SK-N-SH (cell line): ENCODE data around the gene MTPN. TPM values are rescaled to one million over a fixed set of nuclear protein-coding genes. Genes with fewer than 3 reads are reported as not detected.
A peak's percentile ranks its signal among the peaks of the same experiment; 100 is the strongest.

Experiments
- CTCF ChIA-PET: fragments of 300-600, 350-600 bp; formaldehyde crosslinking; extraction: SDS; loops from one replicate; lab custom pipeline; 2021; lab: Yijun Ruan, JAX
- POLR2A ChIA-PET: fragments of 350-600 bp; sonication (Branson Sonifier 250); formaldehyde crosslinking; extraction: SDS; loops from one replicate; lab custom pipeline; 2020; ENCODE audit warnings: antibody characterized with exemption, inconsistent platforms; lab: Yijun Ruan, JAX
- DNase-seq: peaks from one replicate; pipeline ENCODE4 v3.0.0; 2012
- H2AFZ ChIP-seq: fragments of 200-600 bp; sonication (generic); 2 replicates; pipeline ENCODE4 v1.8.1; 2016; ENCODE audit warnings: antibody characterized with exemption, mild to moderate bottlenecking, low read depth
- H3F3A ChIP-seq: fragments of 200-600 bp; sonication (generic); replicated peaks from 2 replicates; pipeline ENCODE3; 2016; ENCODE audit warnings: antibody characterized with exemption, mild to moderate bottlenecking; ENCODE audit not compliant: insufficient read depth
- H3K27ac ChIP-seq, 2 experiments: fragments of 200-500 bp in 1 of 2; fragments of 200-600 bp in 1 of 2; sonication (Bioruptor generic) in 1 of 2; sonication (generic), shearing (Covaris generic) in 1 of 2; 2 replicates each; pipeline versions ENCODE4 v1.5.1 to v1.6.1; 2014 to 2016; ENCODE audit warnings: low read depth in 2 of 2, inconsistent platforms in 1 of 2, low read length in 1 of 2, mild to moderate bottlenecking in 1 of 2, mixed read lengths in 1 of 2
- H3K27me3 ChIP-seq: fragments of 200-600 bp; sonication (generic), shearing (Covaris generic); 2 replicates; pipeline ENCODE4 v1.6.1; 2016; ENCODE audit warnings: mixed run types; ENCODE audit not compliant: insufficient read depth
- H3K36me3 ChIP-seq, 2 experiments: fragments of 200-500 bp in 1 of 2; fragments of 200-600 bp in 1 of 2; sonication (Bioruptor generic) in 1 of 2; sonication (generic) in 1 of 2; replicated peaks in 1 of 2; 2 replicates each; pipeline versions ENCODE3 to v1.5.1; 2014 to 2016; ENCODE audit warnings: low read length in 1 of 2, mild to moderate bottlenecking in 1 of 2; ENCODE audit not compliant: insufficient read depth in 2 of 2, control insufficient read depth in 1 of 2
- H3K4me1 ChIP-seq, 2 experiments: fragments of 200-500 bp in 1 of 2; fragments of 200-600 bp in 1 of 2; sonication (Bioruptor generic) in 1 of 2; sonication (generic), shearing (Covaris generic) in 1 of 2; 2 replicates each; pipeline versions ENCODE4 v1.5.1 to v1.6.1; 2014 to 2016; ENCODE audit warnings: low read depth in 1 of 2, low read length in 1 of 2, mixed run types in 1 of 2; ENCODE audit not compliant: insufficient read depth in 2 of 2, control insufficient read depth in 1 of 2
- H3K4me2 ChIP-seq: fragments of 200-600 bp; sonication (generic), shearing (Covaris generic); 2 replicates; pipeline ENCODE4 v1.6.1; 2017; ENCODE audit warnings: mixed run types
- H3K4me3 ChIP-seq, 2 experiments: fragments of 200-500 bp in 1 of 2; fragments of 200-600 bp in 1 of 2; sonication (Bioruptor generic) in 1 of 2; sonication (generic), shearing (Covaris generic) in 1 of 2; 2 replicates each; pipeline versions ENCODE4 v1.5.1 to v1.8.1; 2014 to 2016; ENCODE audit warnings: low read depth in 2 of 2, inconsistent platforms in 1 of 2, low read length in 1 of 2, mild to moderate bottlenecking in 1 of 2, mixed read lengths in 1 of 2, moderate library complexity in 1 of 2
- H3K79me2 ChIP-seq: fragments of 200-600 bp; sonication (generic); 2 replicates; pipeline ENCODE4 v1.8.1; 2017; ENCODE audit warnings: mild to moderate bottlenecking; ENCODE audit not compliant: insufficient read depth
- H3K9ac ChIP-seq: fragments of 200-600 bp; sonication (generic); 2 replicates; pipeline ENCODE4 v1.6.1; 2017; ENCODE audit warnings: mixed run types
- H3K9me2 ChIP-seq: fragments of 200-600 bp; sonication (generic); 2 replicates; pipeline ENCODE4 v1.6.1; 2017; ENCODE audit warnings: mixed run types
- H3K9me3 ChIP-seq: fragments of 200-600 bp; sonication (generic); 2 replicates; pipeline ENCODE4 v1.6.1; 2017; ENCODE audit warnings: mixed run types, mild to moderate bottlenecking, moderate library complexity
- H4K20me1 ChIP-seq: fragments of 200-600 bp; sonication (generic); 2 replicates; pipeline ENCODE4 v1.6.1; 2017; ENCODE audit warnings: mild to moderate bottlenecking, mixed run types; ENCODE audit not compliant: insufficient read depth
- FOSL2 ChIP-seq: IDR thresholded peaks from 2 replicates; pipeline ENCODE4 v1.4.0; 2012; ENCODE audit warnings: low read depth, mild to moderate bottlenecking, moderate library complexity, borderline replicate concordance
- FOXJ3 ChIP-seq: sonication (generic); formaldehyde crosslinking; IDR thresholded peaks from 2 replicates; pipeline ENCODE4 v1.5.1; 2020; ENCODE audit warnings: mild to moderate bottlenecking, missing genetic modification reagents
- GABPA ChIP-seq: IDR thresholded peaks from 2 replicates; pipeline ENCODE4 v1.4.0; 2012; ENCODE audit warnings: low read depth, mild to moderate bottlenecking
- JUND ChIP-seq: IDR thresholded peaks from 2 replicates; pipeline ENCODE4 v1.4.0; 2012
- MXI1 ChIP-seq: IDR thresholded peaks from 2 replicates; pipeline ENCODE4 v1.6.1; 2012; ENCODE audit warnings: mild to moderate bottlenecking, low read depth, low read length, improper control_type of control experiment
- NFIC ChIP-seq: IDR thresholded peaks from 2 replicates; pipeline ENCODE4 v1.4.0; 2012; ENCODE audit warnings: borderline replicate concordance
- RAD21 ChIP-seq: IDR thresholded peaks from 2 replicates; pipeline ENCODE4 v1.6.1; 2012; ENCODE audit warnings: mild to moderate bottlenecking, low read length
- RFX5 ChIP-seq: IDR thresholded peaks from 2 replicates; pipeline ENCODE4 v1.6.1; 2012; ENCODE audit warnings: mild to moderate bottlenecking, improper control_type of control experiment, low read length
- SIN3A ChIP-seq: IDR thresholded peaks from 2 replicates; pipeline ENCODE4 v1.6.1; 2012; ENCODE audit warnings: low read depth, mild to moderate bottlenecking, low read length, moderate library complexity, borderline replicate concordance
- TCF12 ChIP-seq: IDR thresholded peaks from 2 replicates; pipeline ENCODE4 v1.4.0; 2012
- TEAD4 ChIP-seq: IDR thresholded peaks from 2 replicates; pipeline ENCODE4 v1.4.0; 2012; ENCODE audit warnings: mild to moderate bottlenecking, borderline replicate concordance; ENCODE audit not compliant: insufficient read depth
- YY1 ChIP-seq: IDR thresholded peaks from 2 replicates; pipeline ENCODE4 v1.4.0; 2012; ENCODE audit warnings: low read depth, mild to moderate bottlenecking
- WGBS: methylation state at CpG from one replicate; pipeline ENCODE4 v1.1.6; 2017; ENCODE audit warnings: low lambda C conversion rate; 5-methylcytosine and 5-hydroxymethylcytosine counted together
- polyA plus RNA-seq, 3 experiments: library from polyadenylated mRNA; depleted of rRNA; stranded (reverse); fragments of >200 nt; gene quantifications; 2 replicates each; pipeline ENCODE4 v1.2.3, GENCODE V29; 2012
- TF ChIP-seq, protein P1 (sequence below): fragments of 150-350 bp; IDR thresholded peaks from 2 replicates; pipeline ENCODE4 v1.6.1; 2017; ENCODE audit warnings: antibody characterized with exemption, low read length, low read depth, borderline replicate concordance
- TF ChIP-seq, protein P2 (sequence below): IDR thresholded peaks from 2 replicates; pipeline ENCODE4 v1.4.0; 2012; ENCODE audit warnings: low read depth, borderline replicate concordance
- TF ChIP-seq, protein P3 (sequence below): IDR thresholded peaks from 2 replicates; pipeline ENCODE4 v1.4.0; 2012; ENCODE audit warnings: low read depth, borderline replicate concordance
- TF ChIP-seq, protein P4 (sequence below): IDR thresholded peaks from 2 replicates; pipeline ENCODE4; 2012
- TF ChIP-seq, protein P5 (sequence below): fragments of 150-350 bp; IDR thresholded peaks from 2 replicates; pipeline ENCODE4 v1.6.1; 2016; ENCODE audit warnings: mild to moderate bottlenecking, low read depth, low read length

MTPN gene
- polyA plus RNA-seq, 1 of the 3 experiments (the other 2 are of a cell fraction) = 135 TPM

DNA sequence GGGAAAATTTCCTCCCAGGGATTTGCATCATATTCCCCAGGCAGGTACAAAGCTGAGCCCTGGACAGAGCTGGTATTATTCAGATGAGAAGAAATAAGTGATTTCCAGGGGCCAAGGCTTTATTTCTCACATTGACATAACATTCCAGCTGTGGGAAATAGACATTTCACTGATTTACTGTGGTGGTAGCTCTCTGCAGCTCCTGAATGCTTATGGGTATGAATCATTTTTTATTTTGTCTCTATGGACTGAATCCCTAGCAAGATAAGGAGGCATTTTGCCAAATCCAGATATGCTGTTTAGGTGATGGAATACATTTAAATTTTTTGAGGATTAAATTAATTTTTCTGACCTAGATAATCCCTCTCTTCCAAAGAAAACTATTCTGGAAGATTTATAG lies 97.9 kb downstream of the MTPN start:
- no peak for DNase-seq
- Histone ChIP-seq H4K20me1 (no peaks in the 10 kb centered on the region), H3K27ac (peak overlapping the region in 1 of 2 experiments; percentile 6; a peak in 1 of 4 replicates), H2AFZ (no peak overlapping the region), H3K4me1 (no peaks in the 10 kb centered on the region), H3K4me3 (no peak overlapping the region)
- CTCF ChIA-PET = interaction anchor here (0.8 to 1.1 kb wide), 4 partner anchors 41 to 178 kb away, joined by 3 to 4 read pairs (median 3); no protein-coding TSS in a partner anchor
- POLR2A ChIA-PET = no interaction called here
- TF ChIP-seq FOXJ3 (CRISPR knock-in tag) (no peak), FOSL2 (0 out of 2 replicates have a peak, but pooled peaks have one; percentile 13), TEAD4 (no peak), NFIC (peak; percentile 35; the same call in 1 of the 2 replicates), TCF12 (peak; percentile 16; the same call in 1 of the 2 replicates), YY1 (no peak)
- TF ChIP-seq, protein P1, sequence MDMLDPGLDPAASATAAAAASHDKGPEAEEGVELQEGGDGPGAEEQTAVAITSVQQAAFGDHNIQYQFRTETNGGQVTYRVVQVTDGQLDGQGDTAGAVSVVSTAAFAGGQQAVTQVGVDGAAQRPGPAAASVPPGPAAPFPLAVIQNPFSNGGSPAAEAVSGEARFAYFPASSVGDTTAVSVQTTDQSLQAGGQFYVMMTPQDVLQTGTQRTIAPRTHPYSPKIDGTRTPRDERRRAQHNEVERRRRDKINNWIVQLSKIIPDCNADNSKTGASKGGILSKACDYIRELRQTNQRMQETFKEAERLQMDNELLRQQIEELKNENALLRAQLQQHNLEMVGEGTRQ = no peak
- TF ChIP-seq, protein P2, sequence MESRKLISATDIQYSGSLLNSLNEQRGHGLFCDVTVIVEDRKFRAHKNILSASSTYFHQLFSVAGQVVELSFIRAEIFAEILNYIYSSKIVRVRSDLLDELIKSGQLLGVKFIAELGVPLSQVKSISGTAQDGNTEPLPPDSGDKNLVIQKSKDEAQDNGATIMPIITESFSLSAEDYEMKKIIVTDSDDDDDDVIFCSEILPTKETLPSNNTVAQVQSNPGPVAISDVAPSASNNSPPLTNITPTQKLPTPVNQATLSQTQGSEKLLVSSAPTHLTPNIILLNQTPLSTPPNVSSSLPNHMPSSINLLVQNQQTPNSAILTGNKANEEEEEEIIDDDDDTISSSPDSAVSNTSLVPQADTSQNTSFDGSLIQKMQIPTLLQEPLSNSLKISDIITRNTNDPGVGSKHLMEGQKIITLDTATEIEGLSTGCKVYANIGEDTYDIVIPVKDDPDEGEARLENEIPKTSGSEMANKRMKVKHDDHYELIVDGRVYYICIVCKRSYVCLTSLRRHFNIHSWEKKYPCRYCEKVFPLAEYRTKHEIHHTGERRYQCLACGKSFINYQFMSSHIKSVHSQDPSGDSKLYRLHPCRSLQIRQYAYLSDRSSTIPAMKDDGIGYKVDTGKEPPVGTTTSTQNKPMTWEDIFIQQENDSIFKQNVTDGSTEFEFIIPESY = no peak
- TF ChIP-seq, protein P3, sequence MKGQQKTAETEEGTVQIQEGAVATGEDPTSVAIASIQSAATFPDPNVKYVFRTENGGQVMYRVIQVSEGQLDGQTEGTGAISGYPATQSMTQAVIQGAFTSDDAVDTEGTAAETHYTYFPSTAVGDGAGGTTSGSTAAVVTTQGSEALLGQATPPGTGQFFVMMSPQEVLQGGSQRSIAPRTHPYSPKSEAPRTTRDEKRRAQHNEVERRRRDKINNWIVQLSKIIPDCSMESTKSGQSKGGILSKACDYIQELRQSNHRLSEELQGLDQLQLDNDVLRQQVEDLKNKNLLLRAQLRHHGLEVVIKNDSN = no peak
- TF ChIP-seq, protein P4, sequence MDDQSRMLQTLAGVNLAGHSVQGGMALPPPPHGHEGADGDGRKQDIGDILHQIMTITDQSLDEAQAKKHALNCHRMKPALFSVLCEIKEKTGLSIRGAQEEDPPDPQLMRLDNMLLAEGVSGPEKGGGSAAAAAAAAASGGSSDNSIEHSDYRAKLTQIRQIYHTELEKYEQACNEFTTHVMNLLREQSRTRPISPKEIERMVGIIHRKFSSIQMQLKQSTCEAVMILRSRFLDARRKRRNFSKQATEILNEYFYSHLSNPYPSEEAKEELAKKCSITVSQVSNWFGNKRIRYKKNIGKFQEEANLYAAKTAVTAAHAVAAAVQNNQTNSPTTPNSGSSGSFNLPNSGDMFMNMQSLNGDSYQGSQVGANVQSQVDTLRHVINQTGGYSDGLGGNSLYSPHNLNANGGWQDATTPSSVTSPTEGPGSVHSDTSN = peak; percentile 36; the same call in 1 of the 2 replicates
- TF ChIP-seq, all 33 proteins: peak for 4
- Histone ChIP-seq H3K4me2 (no peak overlapping the region), H3K27me3 (no peaks in the 10 kb centered on the region), H3K9ac (no peak overlapping the region), H3K9me2 (no peaks in the 10 kb centered on the region; the same call in 1 of the 2 replicates), H3K79me2 (no peaks in the 10 kb centered on the region), H3K36me3 (no peaks in the 10 kb centered on the region), H3F3A (peaks cover 3% of the 10 kb centered on the region), H3K9me3 (no peaks in the 10 kb centered on the region)

DNA sequence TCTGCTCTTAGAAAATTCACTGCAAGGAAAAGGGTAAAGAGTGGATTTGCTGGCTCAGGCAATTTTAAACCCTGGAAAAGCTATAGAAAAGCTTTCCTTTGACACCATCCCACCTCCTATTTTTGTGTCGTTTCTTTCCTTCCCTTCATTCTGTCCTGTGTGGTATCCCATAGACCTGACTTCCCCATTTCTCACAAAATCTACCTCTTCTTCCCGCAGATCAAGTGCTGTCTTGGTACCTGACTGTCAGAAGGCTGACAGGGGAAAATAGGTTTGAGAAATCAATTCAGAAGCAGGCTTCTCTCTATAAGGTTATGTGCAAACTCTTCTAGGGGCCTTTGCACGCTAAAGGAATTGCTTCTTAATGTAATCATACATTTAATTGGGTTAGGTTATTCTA lies 98.9 kb downstream of the MTPN start:
- Histone ChIP-seq H3K27me3 (no peaks in the 10 kb centered on the region), H3F3A (peaks cover 3% of the 10 kb centered on the region), H4K20me1 (no peaks in the 10 kb centered on the region), H3K36me3 (no peaks in the 10 kb centered on the region), H3K9me2 (no peaks in the 10 kb centered on the region; the same call in 1 of the 2 replicates), H3K4me2 (no peak overlapping the region), H3K4me1 (no peaks in the 10 kb centered on the region), H3K9me3 (no peaks in the 10 kb centered on the region), H3K79me2 (no peaks in the 10 kb centered on the region), H3K27ac (no peak overlapping the region), H2AFZ (no peak overlapping the region), H3K9ac (no peak overlapping the region), H3K4me3 (no peak overlapping the region)
- 55% methylated on average over 3 of the region's 3 CpGs for WGBS
- ChIA-PET CTCF (interaction anchor here (1.0 kb wide), 1 partner anchor 59 kb away, joined by 3 read pairs; no protein-coding TSS in a partner anchor), POLR2A (no interaction called here)
- no peak for DNase-seq
- TF ChIP-seq RFX5 (no peak), TEAD4 (no peak), GABPA (no peak), NFIC (no peak), JUND (no peak), SIN3A (no peak), MXI1 (no peak), RAD21 (no peak)
- TF ChIP-seq, protein P5, sequence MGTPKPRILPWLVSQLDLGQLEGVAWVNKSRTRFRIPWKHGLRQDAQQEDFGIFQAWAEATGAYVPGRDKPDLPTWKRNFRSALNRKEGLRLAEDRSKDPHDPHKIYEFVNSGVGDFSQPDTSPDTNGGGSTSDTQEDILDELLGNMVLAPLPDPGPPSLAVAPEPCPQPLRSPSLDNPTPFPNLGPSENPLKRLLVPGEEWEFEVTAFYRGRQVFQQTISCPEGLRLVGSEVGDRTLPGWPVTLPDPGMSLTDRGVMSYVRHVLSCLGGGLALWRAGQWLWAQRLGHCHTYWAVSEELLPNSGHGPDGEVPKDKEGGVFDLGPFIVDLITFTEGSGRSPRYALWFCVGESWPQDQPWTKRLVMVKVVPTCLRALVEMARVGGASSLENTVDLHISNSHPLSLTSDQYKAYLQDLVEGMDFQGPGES = no peak
- TF ChIP-seq, protein P1 = no peak
